ENCODE results near the gene HAPSTR1. TPM values are rescaled to one million over a fixed set of nuclear protein-coding genes. Genes with fewer than 3 reads are reported as not detected.

The HAPSTR1 gene
- polyA plus RNA-seq, 2 of the 4 experiments (the other 2 are of a cell fraction): 22.4 to 36.9 TPM

DNA sequence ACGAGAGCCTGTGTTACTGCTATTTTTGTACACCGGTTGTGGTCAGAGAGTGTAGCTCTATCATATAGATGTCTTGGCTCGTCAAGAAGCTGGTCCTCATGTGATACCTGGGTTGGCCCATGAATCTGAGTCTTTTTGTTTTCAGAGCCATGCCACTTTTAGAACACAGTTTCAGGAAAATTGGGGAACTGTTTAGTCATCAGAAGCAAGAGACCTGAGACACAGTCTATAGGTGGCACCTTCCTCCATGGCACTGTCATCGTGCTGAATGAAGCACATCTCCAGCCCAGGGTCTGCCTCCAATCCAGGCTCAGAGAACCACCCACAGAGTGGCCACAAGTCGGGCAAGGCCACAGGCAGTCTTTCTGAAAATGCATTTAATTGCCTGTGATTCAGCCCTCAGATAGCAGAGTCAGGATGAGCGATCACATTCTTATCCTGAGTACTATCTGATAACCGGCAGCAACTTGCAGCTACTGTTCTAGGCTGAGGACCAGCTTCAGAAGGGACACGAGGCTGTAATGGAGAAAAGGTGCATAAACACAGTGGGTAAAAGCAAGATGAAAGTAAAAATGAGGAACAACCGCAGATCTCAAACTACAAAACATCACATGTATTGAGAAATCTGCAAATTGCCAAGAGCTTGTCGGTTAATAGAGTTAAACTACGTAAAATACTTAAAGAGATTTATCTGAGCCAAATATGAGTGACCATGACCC lies 14.2 kb upstream of the HAPSTR1 start:
- H3K9me3 ChIP-seq: peaks cover 20% of the 10 kb centered on the region; the same call in 2 of the 3 replicates
- H3K4me3 ChIP-seq: no peak overlapping the region
- peaks cover 35% of the 10 kb centered on the region for H3K4me1 ChIP-seq
- peak overlapping the region; percentile 57 to 83 for H3K27ac ChIP-seq
- ChIA-PET POLR2A (interaction anchor here (1.3 to 3.6 kb wide), 3 partner anchors 13 to 29 kb away, joined by 6 to 30 read pairs (median 11); partner anchors contain the start of gene HAPSTR1), CTCF (interaction anchor here (1.0 to 2.9 kb wide), 7 partner anchors 20 to 69 kb away, joined by 3 to 10 read pairs (median 4); no protein-coding TSS in a partner anchor)
- peak overlapping the region; percentile 38 for H3K4me2 ChIP-seq
- FAIRE-seq (no peak), DNase-seq (ENCODE audit: low read depth in 1 of 2, low spot score in 1 of 2) (peak in 1 of 2 experiments; percentile 79), ATAC-seq (peak; percentile 87 to 89)
- 48% methylated on average over 11 of the region's 11 CpGs for WGBS (ENCODE audit: missing lambda C conversion rate)
- TF ChIP-seq RAD21 (conservative IDR thresholded peaks at IDR 0.05 in 1 of 2, IDR thresholded peaks at IDR 0.05 in 1 of 2) (peak in 1 of 2 experiments; percentile 4; a peak in 1 of 5 replicates), RNF2 (IDR thresholded peaks at IDR 0.05; ENCODE audit: borderline replicate concordance, low read depth) (no peak), JUNB (IDR thresholded peaks at IDR 0.05) (no peak), KDM1A (IDR thresholded peaks at IDR 0.05; ENCODE audit: low read depth) (no peak), RFX5 (IDR thresholded peaks at IDR 0.05) (no peak), SMC3 (IDR thresholded peaks at IDR 0.05) (no peak), HOXB5 (CRISPR knock-in tag; IDR thresholded peaks at IDR 0.05) (no peak; the same call in 1 of the 2 replicates), JUN (IDR thresholded peaks at IDR 0.05) (no peak), ZC3H11A (IDR thresholded peaks at IDR 0.05) (no peak), ZNF302 (CRISPR knock-in tag; IDR thresholded peaks at IDR 0.05) (no peak), HOXA7 (CRISPR knock-in tag; IDR thresholded peaks at IDR 0.05) (no peak), EHF (CRISPR knock-in tag; IDR thresholded peaks at IDR 0.05) (no peak), FOSB (CRISPR knock-in tag; IDR thresholded peaks at IDR 0.05) (no peak), ZSCAN20 (CRISPR knock-in tag; IDR thresholded peaks at IDR 0.05) (no peak), NR3C1 (IDR thresholded peaks at IDR 0.05) (no peak), HDAC2 (IDR thresholded peaks at IDR 0.05) (no peak), HEYL (CRISPR knock-in tag; IDR thresholded peaks at IDR 0.05) (no peak), KDM5A (IDR thresholded peaks at IDR 0.05) (no peak), POLR2AphosphoS2 (conservative IDR thresholded peaks at IDR 0.05; ENCODE audit: low read length) (no peak), BHLHE40 (IDR thresholded peaks at IDR 0.05; ENCODE audit: low read depth, low read length) (no peak), NFE2L2 (conservative IDR thresholded peaks at IDR 0.05; ENCODE audit: low read length) (0 out of 2 replicates have a peak, but pooled peaks have one; percentile 16), TFCP2L1 (CRISPR knock-in tag; IDR thresholded peaks at IDR 0.05) (no peak), CBX8 (IDR thresholded peaks at IDR 0.05) (no peak), TP53 (CRISPR knock-in tag; IDR thresholded peaks at IDR 0.05) (no peak)
- TF ChIP-seq, protein P1, sequence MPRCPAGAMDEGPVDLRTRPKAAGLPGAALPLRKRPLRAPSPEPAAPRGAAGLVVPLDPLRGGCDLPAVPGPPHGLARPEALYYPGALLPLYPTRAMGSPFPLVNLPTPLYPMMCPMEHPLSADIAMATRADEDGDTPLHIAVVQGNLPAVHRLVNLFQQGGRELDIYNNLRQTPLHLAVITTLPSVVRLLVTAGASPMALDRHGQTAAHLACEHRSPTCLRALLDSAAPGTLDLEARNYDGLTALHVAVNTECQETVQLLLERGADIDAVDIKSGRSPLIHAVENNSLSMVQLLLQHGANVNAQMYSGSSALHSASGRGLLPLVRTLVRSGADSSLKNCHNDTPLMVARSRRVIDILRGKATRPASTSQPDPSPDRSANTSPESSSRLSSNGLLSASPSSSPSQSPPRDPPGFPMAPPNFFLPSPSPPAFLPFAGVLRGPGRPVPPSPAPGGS (IDR thresholded peaks at IDR 0.05): no peak
- TF ChIP-seq, protein P2, sequence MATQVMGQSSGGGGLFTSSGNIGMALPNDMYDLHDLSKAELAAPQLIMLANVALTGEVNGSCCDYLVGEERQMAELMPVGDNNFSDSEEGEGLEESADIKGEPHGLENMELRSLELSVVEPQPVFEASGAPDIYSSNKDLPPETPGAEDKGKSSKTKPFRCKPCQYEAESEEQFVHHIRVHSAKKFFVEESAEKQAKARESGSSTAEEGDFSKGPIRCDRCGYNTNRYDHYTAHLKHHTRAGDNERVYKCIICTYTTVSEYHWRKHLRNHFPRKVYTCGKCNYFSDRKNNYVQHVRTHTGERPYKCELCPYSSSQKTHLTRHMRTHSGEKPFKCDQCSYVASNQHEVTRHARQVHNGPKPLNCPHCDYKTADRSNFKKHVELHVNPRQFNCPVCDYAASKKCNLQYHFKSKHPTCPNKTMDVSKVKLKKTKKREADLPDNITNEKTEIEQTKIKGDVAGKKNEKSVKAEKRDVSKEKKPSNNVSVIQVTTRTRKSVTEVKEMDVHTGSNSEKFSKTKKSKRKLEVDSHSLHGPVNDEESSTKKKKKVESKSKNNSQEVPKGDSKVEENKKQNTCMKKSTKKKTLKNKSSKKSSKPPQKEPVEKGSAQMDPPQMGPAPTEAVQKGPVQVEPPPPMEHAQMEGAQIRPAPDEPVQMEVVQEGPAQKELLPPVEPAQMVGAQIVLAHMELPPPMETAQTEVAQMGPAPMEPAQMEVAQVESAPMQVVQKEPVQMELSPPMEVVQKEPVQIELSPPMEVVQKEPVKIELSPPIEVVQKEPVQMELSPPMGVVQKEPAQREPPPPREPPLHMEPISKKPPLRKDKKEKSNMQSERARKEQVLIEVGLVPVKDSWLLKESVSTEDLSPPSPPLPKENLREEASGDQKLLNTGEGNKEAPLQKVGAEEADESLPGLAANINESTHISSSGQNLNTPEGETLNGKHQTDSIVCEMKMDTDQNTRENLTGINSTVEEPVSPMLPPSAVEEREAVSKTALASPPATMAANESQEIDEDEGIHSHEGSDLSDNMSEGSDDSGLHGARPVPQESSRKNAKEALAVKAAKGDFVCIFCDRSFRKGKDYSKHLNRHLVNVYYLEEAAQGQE (IDR thresholded peaks at IDR 0.05): no peak
- TF ChIP-seq, protein P3, sequence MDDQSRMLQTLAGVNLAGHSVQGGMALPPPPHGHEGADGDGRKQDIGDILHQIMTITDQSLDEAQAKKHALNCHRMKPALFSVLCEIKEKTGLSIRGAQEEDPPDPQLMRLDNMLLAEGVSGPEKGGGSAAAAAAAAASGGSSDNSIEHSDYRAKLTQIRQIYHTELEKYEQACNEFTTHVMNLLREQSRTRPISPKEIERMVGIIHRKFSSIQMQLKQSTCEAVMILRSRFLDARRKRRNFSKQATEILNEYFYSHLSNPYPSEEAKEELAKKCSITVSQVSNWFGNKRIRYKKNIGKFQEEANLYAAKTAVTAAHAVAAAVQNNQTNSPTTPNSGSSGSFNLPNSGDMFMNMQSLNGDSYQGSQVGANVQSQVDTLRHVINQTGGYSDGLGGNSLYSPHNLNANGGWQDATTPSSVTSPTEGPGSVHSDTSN (IDR thresholded peaks at IDR 0.05): no peak
- TF ChIP-seq, protein P4, sequence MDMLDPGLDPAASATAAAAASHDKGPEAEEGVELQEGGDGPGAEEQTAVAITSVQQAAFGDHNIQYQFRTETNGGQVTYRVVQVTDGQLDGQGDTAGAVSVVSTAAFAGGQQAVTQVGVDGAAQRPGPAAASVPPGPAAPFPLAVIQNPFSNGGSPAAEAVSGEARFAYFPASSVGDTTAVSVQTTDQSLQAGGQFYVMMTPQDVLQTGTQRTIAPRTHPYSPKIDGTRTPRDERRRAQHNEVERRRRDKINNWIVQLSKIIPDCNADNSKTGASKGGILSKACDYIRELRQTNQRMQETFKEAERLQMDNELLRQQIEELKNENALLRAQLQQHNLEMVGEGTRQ (IDR thresholded peaks at IDR 0.05): no peak
- TF ChIP-seq, protein P5, sequence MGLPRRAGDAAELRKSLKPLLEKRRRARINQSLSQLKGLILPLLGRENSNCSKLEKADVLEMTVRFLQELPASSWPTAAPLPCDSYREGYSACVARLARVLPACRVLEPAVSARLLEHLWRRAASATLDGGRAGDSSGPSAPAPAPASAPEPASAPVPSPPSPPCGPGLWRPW (IDR thresholded peaks at IDR 0.05): no peak
- TF ChIP-seq, protein P6, sequence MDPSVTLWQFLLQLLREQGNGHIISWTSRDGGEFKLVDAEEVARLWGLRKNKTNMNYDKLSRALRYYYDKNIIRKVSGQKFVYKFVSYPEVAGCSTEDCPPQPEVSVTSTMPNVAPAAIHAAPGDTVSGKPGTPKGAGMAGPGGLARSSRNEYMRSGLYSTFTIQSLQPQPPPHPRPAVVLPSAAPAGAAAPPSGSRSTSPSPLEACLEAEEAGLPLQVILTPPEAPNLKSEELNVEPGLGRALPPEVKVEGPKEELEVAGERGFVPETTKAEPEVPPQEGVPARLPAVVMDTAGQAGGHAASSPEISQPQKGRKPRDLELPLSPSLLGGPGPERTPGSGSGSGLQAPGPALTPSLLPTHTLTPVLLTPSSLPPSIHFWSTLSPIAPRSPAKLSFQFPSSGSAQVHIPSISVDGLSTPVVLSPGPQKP (IDR thresholded peaks at IDR 0.05; ENCODE audit: low read depth, low read length): no peak
- TF ChIP-seq, protein P7, sequence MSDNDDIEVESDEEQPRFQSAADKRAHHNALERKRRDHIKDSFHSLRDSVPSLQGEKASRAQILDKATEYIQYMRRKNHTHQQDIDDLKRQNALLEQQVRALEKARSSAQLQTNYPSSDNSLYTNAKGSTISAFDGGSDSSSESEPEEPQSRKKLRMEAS (IDR thresholded peaks at IDR 0.05): peak; percentile 22; the same call in 1 of the 2 replicates
- TF ChIP-seq, protein P8, sequence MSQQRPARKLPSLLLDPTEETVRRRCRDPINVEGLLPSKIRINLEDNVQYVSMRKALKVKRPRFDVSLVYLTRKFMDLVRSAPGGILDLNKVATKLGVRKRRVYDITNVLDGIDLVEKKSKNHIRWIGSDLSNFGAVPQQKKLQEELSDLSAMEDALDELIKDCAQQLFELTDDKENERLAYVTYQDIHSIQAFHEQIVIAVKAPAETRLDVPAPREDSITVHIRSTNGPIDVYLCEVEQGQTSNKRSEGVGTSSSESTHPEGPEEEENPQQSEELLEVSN (IDR thresholded peaks at IDR 0.05; ENCODE audit: borderline replicate concordance, low read depth): peak; percentile 40; the same call in 1 of the 2 replicates

Measured in A549 (cell line).